HepG2 (cell line): ENCODE measurements around the gene SNN.

Experiments
- ELF4 ChIP-seq: sonication (generic); formaldehyde crosslinking; IDR thresholded peaks from 2 replicates; pipeline ENCODE4 v1.5.0; 2020; ENCODE audit warnings: missing genetic modification reagents, mild to moderate bottlenecking, moderate library complexity, borderline replicate concordance
- MZF1 ChIP-seq: sonication (generic); formaldehyde crosslinking; IDR thresholded peaks from 2 replicates; pipeline ENCODE4 v1.8.1; 2023; ENCODE audit warnings: mild to moderate bottlenecking, missing genetic modification reagents, borderline replicate concordance
- NFATC3 ChIP-seq: sonication (generic); formaldehyde crosslinking; IDR thresholded peaks from 2 replicates; pipeline ENCODE4 v1.5.1; 2020; ENCODE audit warnings: mild to moderate bottlenecking, missing genetic modification reagents
- ZKSCAN5 ChIP-seq: sonication (generic); formaldehyde crosslinking; IDR thresholded peaks from 2 replicates; pipeline ENCODE4 v1.5.1; 2020; ENCODE audit warnings: mild to moderate bottlenecking, missing genetic modification reagents
- ZNF501 ChIP-seq: sonication (generic); formaldehyde crosslinking; IDR thresholded peaks from 2 replicates; pipeline ENCODE4 v1.5.1; 2020; ENCODE audit warnings: mild to moderate bottlenecking, moderate library complexity, missing genetic modification reagents
- TF ChIP-seq, protein P1 (sequence below): sonication (generic); formaldehyde crosslinking; IDR thresholded peaks from 2 replicates; pipeline ENCODE4 v1.8.1; 2023; ENCODE audit warnings: missing genetic modification reagents, inconsistent platforms, borderline replicate concordance
- TF ChIP-seq, protein P2 (sequence below): sonication (generic); formaldehyde crosslinking; IDR thresholded peaks from 2 replicates; pipeline ENCODE4 v1.9.0; 2022; ENCODE audit warnings: missing genetic modification reagents, mild to moderate bottlenecking, borderline replicate concordance
- TF ChIP-seq, protein P3 (sequence below): sonication (generic); formaldehyde crosslinking; IDR thresholded peaks from 2 replicates; pipeline ENCODE4 v1.4.0; 2020; ENCODE audit warnings: missing genetic modification reagents
- TF ChIP-seq, protein P4 (sequence below): sonication (generic); formaldehyde crosslinking; IDR thresholded peaks from 2 replicates; pipeline ENCODE4 v1.4.0; 2020; ENCODE audit warnings: missing genetic modification reagents
- TF ChIP-seq, protein P5 (sequence below): fragments of 450-650 bp; IDR thresholded peaks from 2 replicates; pipeline ENCODE4 v1.6.1; 2017; ENCODE audit warnings: mild to moderate bottlenecking

DNA sequence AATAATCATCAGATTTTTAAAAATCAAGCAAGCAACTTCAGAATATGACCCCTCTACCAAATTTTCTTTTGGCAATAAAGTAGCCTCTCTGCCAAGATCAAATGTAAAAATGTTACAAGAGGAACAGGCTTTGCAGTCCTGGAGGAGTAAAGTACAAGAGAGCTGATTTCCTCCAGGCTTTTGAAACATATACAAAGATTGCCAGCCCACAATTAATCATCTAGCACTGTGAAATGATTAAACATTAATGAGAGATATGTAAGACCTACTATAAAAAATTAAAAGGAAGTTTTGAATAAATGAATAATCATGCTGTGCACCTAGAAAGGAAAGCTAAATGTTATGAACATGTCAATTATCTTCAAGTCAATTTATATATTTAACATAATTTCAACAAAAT is 48.1 kb downstream of the SNN start:
- TF ChIP-seq ZNF501 (CRISPR knock-in tag) (no peak), NFATC3 (CRISPR knock-in tag) (no peak), MZF1 (no peak), ELF4 (CRISPR knock-in tag) (no peak), ZKSCAN5 (no peak)
- TF ChIP-seq, protein P1, sequence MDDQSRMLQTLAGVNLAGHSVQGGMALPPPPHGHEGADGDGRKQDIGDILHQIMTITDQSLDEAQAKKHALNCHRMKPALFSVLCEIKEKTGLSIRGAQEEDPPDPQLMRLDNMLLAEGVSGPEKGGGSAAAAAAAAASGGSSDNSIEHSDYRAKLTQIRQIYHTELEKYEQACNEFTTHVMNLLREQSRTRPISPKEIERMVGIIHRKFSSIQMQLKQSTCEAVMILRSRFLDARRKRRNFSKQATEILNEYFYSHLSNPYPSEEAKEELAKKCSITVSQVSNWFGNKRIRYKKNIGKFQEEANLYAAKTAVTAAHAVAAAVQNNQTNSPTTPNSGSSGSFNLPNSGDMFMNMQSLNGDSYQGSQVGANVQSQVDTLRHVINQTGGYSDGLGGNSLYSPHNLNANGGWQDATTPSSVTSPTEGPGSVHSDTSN (CRISPR knock-in tag): no peak
- TF ChIP-seq, protein P2, sequence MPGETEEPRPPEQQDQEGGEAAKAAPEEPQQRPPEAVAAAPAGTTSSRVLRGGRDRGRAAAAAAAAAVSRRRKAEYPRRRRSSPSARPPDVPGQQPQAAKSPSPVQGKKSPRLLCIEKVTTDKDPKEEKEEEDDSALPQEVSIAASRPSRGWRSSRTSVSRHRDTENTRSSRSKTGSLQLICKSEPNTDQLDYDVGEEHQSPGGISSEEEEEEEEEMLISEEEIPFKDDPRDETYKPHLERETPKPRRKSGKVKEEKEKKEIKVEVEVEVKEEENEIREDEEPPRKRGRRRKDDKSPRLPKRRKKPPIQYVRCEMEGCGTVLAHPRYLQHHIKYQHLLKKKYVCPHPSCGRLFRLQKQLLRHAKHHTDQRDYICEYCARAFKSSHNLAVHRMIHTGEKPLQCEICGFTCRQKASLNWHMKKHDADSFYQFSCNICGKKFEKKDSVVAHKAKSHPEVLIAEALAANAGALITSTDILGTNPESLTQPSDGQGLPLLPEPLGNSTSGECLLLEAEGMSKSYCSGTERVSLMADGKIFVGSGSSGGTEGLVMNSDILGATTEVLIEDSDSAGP: no peak
- TF ChIP-seq, protein P3, sequence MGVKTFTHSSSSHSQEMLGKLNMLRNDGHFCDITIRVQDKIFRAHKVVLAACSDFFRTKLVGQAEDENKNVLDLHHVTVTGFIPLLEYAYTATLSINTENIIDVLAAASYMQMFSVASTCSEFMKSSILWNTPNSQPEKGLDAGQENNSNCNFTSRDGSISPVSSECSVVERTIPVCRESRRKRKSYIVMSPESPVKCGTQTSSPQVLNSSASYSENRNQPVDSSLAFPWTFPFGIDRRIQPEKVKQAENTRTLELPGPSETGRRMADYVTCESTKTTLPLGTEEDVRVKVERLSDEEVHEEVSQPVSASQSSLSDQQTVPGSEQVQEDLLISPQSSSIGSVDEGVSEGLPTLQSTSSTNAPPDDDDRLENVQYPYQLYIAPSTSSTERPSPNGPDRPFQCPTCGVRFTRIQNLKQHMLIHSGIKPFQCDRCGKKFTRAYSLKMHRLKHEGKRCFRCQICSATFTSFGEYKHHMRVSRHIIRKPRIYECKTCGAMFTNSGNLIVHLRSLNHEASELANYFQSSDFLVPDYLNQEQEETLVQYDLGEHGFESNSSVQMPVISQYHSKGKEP (CRISPR knock-in tag): no peak
- TF ChIP-seq, protein P4, sequence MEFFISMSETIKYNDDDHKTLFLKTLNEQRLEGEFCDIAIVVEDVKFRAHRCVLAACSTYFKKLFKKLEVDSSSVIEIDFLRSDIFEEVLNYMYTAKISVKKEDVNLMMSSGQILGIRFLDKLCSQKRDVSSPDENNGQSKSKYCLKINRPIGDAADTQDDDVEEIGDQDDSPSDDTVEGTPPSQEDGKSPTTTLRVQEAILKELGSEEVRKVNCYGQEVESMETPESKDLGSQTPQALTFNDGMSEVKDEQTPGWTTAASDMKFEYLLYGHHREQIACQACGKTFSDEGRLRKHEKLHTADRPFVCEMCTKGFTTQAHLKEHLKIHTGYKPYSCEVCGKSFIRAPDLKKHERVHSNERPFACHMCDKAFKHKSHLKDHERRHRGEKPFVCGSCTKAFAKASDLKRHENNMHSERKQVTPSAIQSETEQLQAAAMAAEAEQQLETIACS: no peak
- TF ChIP-seq, protein P5, sequence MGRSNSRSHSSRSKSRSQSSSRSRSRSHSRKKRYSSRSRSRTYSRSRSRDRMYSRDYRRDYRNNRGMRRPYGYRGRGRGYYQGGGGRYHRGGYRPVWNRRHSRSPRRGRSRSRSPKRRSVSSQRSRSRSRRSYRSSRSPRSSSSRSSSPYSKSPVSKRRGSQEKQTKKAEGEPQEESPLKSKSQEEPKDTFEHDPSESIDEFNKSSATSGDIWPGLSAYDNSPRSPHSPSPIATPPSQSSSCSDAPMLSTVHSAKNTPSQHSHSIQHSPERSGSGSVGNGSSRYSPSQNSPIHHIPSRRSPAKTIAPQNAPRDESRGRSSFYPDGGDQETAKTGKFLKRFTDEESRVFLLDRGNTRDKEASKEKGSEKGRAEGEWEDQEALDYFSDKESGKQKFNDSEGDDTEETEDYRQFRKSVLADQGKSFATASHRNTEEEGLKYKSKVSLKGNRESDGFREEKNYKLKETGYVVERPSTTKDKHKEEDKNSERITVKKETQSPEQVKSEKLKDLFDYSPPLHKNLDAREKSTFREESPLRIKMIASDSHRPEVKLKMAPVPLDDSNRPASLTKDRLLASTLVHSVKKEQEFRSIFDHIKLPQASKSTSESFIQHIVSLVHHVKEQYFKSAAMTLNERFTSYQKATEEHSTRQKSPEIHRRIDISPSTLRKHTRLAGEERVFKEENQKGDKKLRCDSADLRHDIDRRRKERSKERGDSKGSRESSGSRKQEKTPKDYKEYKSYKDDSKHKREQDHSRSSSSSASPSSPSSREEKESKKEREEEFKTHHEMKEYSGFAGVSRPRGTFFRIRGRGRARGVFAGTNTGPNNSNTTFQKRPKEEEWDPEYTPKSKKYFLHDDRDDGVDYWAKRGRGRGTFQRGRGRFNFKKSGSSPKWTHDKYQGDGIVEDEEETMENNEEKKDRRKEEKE: no peak
